ENCODE measurements around the gene NET1.
"Not testable (repeated sequence)": the region's sequence is repeated elsewhere in the genome, so short reads cannot be mapped to it uniquely, and the experiment has no call there.

Gene NET1

DNA sequence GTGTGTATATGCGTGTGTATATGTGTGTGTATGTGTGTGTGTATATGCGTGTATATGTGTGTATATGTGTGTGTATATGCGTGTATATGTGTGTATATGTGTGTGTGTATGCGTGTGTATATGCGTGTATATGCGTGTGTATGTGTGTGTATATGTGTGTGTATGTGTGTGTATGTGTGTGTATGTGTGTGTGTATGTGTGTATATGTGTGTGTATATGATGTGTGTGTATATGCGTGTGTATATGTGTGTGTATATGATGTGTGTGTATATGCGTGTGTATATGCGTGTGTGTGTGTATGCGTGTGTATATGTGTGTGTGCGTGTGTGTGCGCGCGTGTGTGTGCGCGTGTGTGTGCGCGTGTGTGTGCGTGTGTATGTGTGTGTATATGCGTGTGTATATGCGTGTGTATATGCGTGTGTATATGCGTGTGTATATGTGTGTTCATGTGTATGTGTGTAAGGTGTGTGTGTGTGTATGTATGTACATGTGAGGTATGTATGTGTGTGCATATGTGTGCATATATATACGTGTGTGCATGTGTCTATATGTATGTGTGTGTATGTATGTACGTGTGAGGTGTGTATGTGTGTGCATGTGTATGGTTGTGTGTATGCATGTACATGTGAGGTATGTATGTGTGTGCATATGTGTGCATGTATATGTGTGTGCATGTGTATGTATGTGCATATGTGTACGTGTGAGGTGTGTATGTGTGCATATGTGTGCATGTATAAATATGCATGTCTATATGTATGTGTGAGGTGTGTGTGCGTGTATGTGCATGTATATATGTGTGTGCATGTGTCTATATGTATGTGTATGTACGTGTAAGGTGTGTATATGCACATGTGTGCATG lies 41.6 kb upstream of the NET1 start:
- no peak for DNase-seq (ENCODE audit: low read depth)
- in situ Hi-C loops (cut with HindIII; ENCODE audit: low sequenced_read_pairs) = no loop called here
- no peak overlapping the region for H3K4me3 ChIP-seq (ENCODE audit: low read depth, low read length)
- TF ChIP-seq, protein P1, sequence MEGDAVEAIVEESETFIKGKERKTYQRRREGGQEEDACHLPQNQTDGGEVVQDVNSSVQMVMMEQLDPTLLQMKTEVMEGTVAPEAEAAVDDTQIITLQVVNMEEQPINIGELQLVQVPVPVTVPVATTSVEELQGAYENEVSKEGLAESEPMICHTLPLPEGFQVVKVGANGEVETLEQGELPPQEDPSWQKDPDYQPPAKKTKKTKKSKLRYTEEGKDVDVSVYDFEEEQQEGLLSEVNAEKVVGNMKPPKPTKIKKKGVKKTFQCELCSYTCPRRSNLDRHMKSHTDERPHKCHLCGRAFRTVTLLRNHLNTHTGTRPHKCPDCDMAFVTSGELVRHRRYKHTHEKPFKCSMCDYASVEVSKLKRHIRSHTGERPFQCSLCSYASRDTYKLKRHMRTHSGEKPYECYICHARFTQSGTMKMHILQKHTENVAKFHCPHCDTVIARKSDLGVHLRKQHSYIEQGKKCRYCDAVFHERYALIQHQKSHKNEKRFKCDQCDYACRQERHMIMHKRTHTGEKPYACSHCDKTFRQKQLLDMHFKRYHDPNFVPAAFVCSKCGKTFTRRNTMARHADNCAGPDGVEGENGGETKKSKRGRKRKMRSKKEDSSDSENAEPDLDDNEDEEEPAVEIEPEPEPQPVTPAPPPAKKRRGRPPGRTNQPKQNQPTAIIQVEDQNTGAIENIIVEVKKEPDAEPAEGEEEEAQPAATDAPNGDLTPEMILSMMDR (IDR thresholded peaks at IDR 0.05; ENCODE audit: low read depth, low read length, missing control alignments) = no peak

DNA sequence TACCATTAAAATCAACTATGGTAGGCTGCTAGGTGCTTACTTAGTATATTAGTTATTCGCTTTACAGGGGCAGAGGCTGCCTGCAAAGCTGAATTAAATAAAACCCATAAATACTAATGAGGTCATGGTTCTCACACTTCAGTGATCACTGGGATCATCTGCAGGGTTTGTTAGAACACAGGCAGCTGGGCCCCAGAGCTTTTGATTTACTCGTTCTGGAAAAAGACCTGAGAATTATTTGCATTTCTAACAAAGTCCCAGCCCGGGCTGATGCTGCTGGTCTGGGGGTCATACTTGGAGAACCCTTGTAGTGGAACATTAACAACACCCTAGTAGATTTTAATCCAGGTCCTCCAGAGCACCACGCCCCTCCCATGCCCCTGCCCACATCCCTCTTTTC lies 39.0 kb upstream of the NET1 start:
- DNase-seq (ENCODE audit: low read depth) = no peak
- H3K4me3 ChIP-seq (ENCODE audit: low read depth, low read length) = no peak overlapping the region
- TF ChIP-seq, protein P1 (IDR thresholded peaks at IDR 0.05; ENCODE audit: low read depth, low read length, missing control alignments) = no peak
- in situ Hi-C loops (cut with HindIII; ENCODE audit: low sequenced_read_pairs) = no loop called here

DNA sequence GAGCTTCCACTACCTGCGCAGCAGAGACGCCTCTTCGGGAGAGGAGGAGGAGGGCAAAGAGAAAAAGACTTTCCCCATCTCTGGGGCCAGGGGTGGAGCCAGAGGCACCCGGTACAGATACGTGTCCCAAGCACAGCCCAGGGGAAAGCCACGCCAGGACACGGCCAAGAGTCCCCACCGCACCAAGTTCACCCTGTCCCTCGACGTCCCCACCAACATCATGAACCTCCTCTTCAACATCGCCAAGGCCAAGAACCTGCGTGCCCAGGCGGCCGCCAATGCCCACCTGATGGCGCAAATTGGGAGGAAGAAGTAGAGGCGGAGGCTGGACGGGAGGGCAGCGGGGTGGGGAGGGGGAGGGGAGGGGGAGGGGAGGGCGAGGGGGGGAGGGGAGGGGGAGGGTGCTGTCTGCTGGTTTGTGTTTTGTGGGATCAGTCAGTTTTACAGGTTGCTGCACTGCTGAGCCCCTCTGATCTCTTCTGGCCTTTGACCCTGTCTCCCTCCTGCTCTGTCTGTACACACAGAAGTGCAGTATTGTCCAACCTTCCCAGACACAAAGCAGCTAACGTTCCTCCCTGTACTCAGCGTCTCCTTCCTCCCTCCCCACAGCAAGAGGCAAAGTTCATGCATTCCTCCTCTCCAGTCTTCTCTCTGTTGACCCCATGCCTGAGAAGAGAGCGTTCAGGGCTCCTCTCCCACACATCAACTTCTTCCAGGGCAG lies 38.3 kb upstream of the NET1 start:
- no peak overlapping the region for H3K4me3 ChIP-seq (ENCODE audit: low read depth, low read length)
- TF ChIP-seq, protein P1 (IDR thresholded peaks at IDR 0.05; ENCODE audit: low read depth, low read length, missing control alignments) = no peak
- no peak for DNase-seq (ENCODE audit: low read depth)
- in situ Hi-C loops (cut with HindIII; ENCODE audit: low sequenced_read_pairs) = no loop called here

DNA sequence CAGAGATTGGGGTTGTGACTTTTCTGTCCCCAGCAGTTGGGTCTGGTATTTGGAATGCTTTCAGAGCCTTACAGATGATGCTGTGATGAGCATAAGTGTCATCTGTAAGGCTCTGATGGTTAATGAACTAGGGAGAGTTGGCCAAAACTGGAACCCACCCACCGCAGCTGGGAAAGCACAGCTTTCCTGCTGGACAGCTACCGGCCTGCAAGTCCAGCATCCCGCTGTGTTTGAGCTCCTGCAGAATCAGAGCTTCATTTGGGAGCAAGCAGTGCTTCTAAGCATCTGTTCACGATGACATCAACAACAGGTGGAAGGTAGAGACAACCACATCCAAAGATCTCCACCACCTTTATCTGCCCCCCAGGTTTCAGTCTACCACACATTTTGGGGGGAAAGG lies 35.9 kb upstream of the NET1 start:
- no peak for DNase-seq (ENCODE audit: low read depth)
- in situ Hi-C loops (cut with HindIII; ENCODE audit: low sequenced_read_pairs) = no loop called here
- no peak overlapping the region for H3K4me3 ChIP-seq (ENCODE audit: low read depth, low read length)
- TF ChIP-seq, protein P1 (IDR thresholded peaks at IDR 0.05; ENCODE audit: low read depth, low read length, missing control alignments) = no peak

DNA sequence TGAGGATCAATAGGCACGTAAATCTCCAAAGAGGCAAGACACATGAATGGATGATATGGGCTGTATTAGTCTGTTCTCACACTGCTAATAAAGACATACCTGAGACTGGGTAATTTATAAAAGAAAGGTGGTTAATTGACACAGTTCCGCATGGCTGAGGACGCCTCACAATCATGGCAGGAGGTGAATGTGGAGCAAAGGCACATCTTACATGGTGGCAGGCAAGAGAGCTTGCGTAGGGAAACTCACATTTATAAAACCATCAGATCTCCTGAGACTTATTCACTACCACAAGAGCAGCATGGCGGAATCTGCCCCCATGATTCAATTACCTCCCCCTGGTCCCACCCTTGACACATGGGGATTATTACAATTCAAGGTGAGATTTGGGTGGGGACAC lies 33.2 kb upstream of the NET1 start:
- in situ Hi-C loops (cut with HindIII; ENCODE audit: low sequenced_read_pairs) = not testable (repeated sequence)

DNA sequence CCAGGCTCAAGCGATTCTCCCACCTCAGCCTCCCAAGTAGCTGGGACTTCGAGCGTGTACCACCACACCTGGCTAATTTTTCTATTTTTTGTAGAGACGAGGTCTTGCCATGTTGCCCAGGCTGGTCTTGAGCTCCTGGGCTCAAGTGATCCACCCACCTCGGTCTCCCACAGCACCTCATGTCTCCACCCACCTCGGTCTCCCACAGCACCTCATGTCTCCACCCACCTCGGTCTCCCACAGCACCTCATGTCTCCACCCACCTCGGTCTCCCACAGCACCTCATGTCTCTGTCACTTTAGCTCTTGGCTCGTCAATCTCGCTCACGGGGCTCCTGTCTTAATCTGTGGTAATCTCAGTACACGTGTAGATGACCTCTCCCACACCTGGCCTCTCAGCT lies 32.0 kb upstream of the NET1 start:
- in situ Hi-C loops (cut with HindIII; ENCODE audit: low sequenced_read_pairs); H3K4me3 ChIP-seq (ENCODE audit: low read depth, low read length); DNase-seq (ENCODE audit: low read depth): not testable (repeated sequence)

More for the DNA sequence above, 33.2 kb upstream of the NET1 start:
- not testable (repeated sequence) for H3K4me3 ChIP-seq (ENCODE audit: low read depth, low read length); DNase-seq (ENCODE audit: low read depth)

DNA sequence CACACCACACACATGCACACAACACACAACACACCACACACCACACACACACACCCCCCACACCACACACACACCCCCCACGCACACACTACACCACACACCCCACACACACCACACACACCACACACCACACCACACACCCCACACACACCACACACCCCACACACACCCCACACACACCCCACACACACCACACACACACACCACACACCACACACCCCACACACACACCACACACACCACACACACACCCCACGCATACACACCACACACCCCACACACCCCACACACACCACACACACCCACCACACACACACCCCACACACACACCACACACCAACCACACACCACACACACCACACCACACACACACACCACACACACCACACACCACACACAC lies 31.2 kb upstream of the NET1 start:
- no peak overlapping the region for H3K4me3 ChIP-seq (ENCODE audit: low read depth, low read length)
- TF ChIP-seq, protein P1 (IDR thresholded peaks at IDR 0.05; ENCODE audit: low read depth, low read length, missing control alignments) = no peak
- in situ Hi-C loops (cut with HindIII; ENCODE audit: low sequenced_read_pairs) = no loop called here
- DNase-seq (ENCODE audit: low read depth) = no peak

Measured in astrocyte of the cerebellum (primary cell).